ENCODE measurements around the gene CDH13.

Gene CDH13

GRCh38 chr16:83098536-83098935, 471.8 kb downstream of the CDH13 start:
- Histone ChIP-seq H4K20me1 (ENCODE audit: insufficient read depth, low read length) (no peaks in the 10 kb centered on the region), H3K27ac (ENCODE audit: low read length) (no peak overlapping the region), H3K9ac (ENCODE audit: low read length) (no peak overlapping the region), H3K4me3 (ENCODE audit: low read length) (no peak overlapping the region), H3K27me3 (ENCODE audit: low read depth, low read length) (no peaks in the 10 kb centered on the region), H3K4me2 (ENCODE audit: low read length) (no peak overlapping the region), H3K9me3 (ENCODE audit: insufficient read depth, low read length) (no peaks in the 10 kb centered on the region), H3K36me3 (replicated peaks; ENCODE audit: low read depth, low read length) (no peaks in the 10 kb centered on the region), H2AFZ (ENCODE audit: low read depth, low read length) (no peak overlapping the region), H3K79me2 (ENCODE audit: low read length) (no peaks in the 10 kb centered on the region), H3K4me1 (ENCODE audit: low read length) (no peaks in the 10 kb centered on the region)
- TF ChIP-seq EZH2phosphoT487 (IDR thresholded peaks at IDR 0.05; ENCODE audit: low read depth) = no peak
- no peak for TF ChIP-seq CTCF (IDR thresholded peaks at IDR 0.05; ENCODE audit: low read depth, low read length)

GRCh38 chr16:83100679-83101078, 473.9 kb downstream of the CDH13 start:
- no peaks in the 10 kb centered on the region for H3K27me3 ChIP-seq (ENCODE audit: low read depth, low read length)
- no peaks in the 10 kb centered on the region for H3K79me2 ChIP-seq (ENCODE audit: low read length)
- H3K27ac ChIP-seq (ENCODE audit: low read length) = no peak overlapping the region
- no peaks in the 10 kb centered on the region for H3K36me3 ChIP-seq (replicated peaks; ENCODE audit: low read depth, low read length)
- no peak overlapping the region for H3K4me2 ChIP-seq (ENCODE audit: low read length)
- H4K20me1 ChIP-seq (ENCODE audit: insufficient read depth, low read length) = no peaks in the 10 kb centered on the region
- no peak overlapping the region for H3K9ac ChIP-seq (ENCODE audit: low read length)
- TF ChIP-seq EZH2phosphoT487 (IDR thresholded peaks at IDR 0.05; ENCODE audit: low read depth) = no peak
- no peak for TF ChIP-seq CTCF (IDR thresholded peaks at IDR 0.05; ENCODE audit: low read depth, low read length)
- H3K4me1 ChIP-seq (ENCODE audit: low read length) = no peaks in the 10 kb centered on the region
- H3K9me3 ChIP-seq (ENCODE audit: insufficient read depth, low read length) = no peaks in the 10 kb centered on the region
- no peak overlapping the region for H2AFZ ChIP-seq (ENCODE audit: low read depth, low read length)
- H3K4me3 ChIP-seq (ENCODE audit: low read length) = no peak overlapping the region

- Histone ChIP-seq H3K27ac (ENCODE audit: low read length) (no peak overlapping the region), H3K27me3 (ENCODE audit: low read depth, low read length) (no peaks in the 10 kb centered on the region), H3K9ac (ENCODE audit: low read length) (no peak overlapping the region), H3K9me3 (ENCODE audit: insufficient read depth, low read length) (no peaks in the 10 kb centered on the region), H3K4me1 (ENCODE audit: low read length) (no peaks in the 10 kb centered on the region), H3K79me2 (ENCODE audit: low read length) (no peaks in the 10 kb centered on the region), H2AFZ (ENCODE audit: low read depth, low read length) (no peak overlapping the region), H3K4me2 (ENCODE audit: low read length) (no peak overlapping the region), H4K20me1 (ENCODE audit: insufficient read depth, low read length) (no peaks in the 10 kb centered on the region), H3K4me3 (ENCODE audit: low read length) (no peak overlapping the region), H3K36me3 (replicated peaks; ENCODE audit: low read depth, low read length) (no peaks in the 10 kb centered on the region)
- TF ChIP-seq EZH2phosphoT487 (IDR thresholded peaks at IDR 0.05; ENCODE audit: low read depth) = no peak
- no peak for TF ChIP-seq CTCF (IDR thresholded peaks at IDR 0.05; ENCODE audit: low read depth, low read length)
Measured at GRCh38 chr16:83102336-83102735, 475.6 kb downstream of the CDH13 start.

GRCh38 chr16:83105279-83106077, 478.7 kb downstream of the CDH13 start:
- Histone ChIP-seq H3K4me2 (ENCODE audit: low read length) (no peak overlapping the region), H3K9me3 (ENCODE audit: insufficient read depth, low read length) (no peaks in the 10 kb centered on the region), H3K79me2 (ENCODE audit: low read length) (no peaks in the 10 kb centered on the region), H3K27ac (ENCODE audit: low read length) (no peak overlapping the region), H4K20me1 (ENCODE audit: insufficient read depth, low read length) (no peaks in the 10 kb centered on the region), H2AFZ (ENCODE audit: low read depth, low read length) (no peak overlapping the region), H3K4me1 (ENCODE audit: low read length) (no peaks in the 10 kb centered on the region), H3K4me3 (ENCODE audit: low read length) (no peak overlapping the region), H3K27me3 (ENCODE audit: low read depth, low read length) (no peaks in the 10 kb centered on the region), H3K9ac (ENCODE audit: low read length) (no peak overlapping the region), H3K36me3 (replicated peaks; ENCODE audit: low read depth, low read length) (no peaks in the 10 kb centered on the region)
- TF ChIP-seq CTCF (IDR thresholded peaks at IDR 0.05; ENCODE audit: low read depth, low read length) (no peak), EZH2phosphoT487 (IDR thresholded peaks at IDR 0.05; ENCODE audit: low read depth) (no peak)

Measured in OCI-LY3 (cell line).